ELR (cell line): Measurements from ENCODE around the gene EPHB2.

ENCODE experiments used
- DNase-seq: peaks from one replicate; pipeline ENCODE4 v3.0.0-alpha.2; 2015; ENCODE audit warnings: low read depth

EPHB2 gene

DNA sequence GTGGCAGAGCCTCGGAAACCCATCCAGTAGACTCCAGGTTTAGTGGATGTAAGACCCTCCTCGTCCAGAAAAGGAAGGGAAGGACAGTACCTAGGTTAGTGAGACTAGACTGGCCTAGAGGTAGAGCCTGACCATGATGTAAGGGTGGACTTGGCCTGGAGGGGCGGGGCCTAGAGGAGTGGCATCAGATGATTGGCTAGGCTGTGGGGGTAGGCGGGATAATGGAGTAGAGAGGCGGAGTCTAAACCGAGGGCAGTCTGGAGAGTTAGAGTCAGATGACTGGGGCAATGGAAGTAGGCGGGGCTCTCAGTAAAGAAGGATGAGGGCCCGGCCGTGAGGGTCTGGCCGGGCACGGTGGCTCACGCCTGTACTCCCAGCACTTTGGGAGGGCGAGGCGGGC, 70.1 kb downstream of the EPHB2 start:
- peak; percentile 51 for DNase-seq

DNA sequence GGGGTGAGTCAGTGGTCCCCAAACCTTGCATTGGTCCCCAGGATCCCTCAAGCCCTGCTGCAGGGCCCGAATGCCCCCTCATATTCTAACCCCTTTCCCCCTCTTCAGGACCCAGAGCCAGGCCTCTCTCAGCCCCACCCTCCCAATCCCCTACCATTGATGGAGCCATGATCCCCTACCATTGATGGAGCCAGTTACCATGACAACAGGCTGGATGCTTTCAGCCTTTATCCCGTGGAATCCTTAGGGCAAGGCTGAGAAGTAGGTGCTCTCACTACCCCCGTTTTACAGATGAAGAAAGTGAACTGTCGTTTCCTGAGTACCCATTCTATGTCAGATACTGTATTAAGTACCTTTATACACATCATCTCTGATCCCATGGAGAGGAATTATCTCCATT, 70.8 kb downstream of the EPHB2 start:
- DNase-seq = no peak

DNA sequence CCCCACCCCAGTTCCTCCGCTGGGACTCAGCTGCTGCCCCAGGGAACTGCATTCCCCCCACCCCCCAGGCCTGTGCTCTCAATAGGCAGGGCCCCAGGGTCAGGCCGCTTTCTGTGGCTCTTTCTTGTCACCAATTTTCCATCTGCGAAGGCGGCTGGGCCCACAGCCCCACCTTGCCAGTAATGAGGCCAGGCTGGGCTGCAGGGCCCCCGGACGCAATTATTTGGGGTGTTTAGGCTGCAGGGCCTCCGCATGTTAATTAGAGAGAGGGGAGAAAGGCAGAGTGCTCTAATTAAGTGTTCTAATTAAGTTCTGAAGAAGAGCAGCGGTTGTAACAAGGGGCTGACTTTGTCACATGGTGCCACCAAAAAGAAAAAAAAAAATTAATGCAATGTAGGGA, 71.8 kb downstream of the EPHB2 start:
- no peak for DNase-seq

DNA sequence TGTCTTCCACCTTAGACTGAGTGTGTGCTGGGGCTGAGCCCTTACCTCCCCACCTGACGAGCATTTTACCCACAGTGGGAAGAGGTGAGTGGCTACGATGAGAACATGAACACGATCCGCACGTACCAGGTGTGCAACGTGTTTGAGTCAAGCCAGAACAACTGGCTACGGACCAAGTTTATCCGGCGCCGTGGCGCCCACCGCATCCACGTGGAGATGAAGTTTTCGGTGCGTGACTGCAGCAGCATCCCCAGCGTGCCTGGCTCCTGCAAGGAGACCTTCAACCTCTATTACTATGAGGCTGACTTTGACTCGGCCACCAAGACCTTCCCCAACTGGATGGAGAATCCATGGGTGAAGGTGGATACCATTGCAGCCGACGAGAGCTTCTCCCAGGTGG, 73.7 kb downstream of the EPHB2 start:
- DNase-seq = no peak

DNA sequence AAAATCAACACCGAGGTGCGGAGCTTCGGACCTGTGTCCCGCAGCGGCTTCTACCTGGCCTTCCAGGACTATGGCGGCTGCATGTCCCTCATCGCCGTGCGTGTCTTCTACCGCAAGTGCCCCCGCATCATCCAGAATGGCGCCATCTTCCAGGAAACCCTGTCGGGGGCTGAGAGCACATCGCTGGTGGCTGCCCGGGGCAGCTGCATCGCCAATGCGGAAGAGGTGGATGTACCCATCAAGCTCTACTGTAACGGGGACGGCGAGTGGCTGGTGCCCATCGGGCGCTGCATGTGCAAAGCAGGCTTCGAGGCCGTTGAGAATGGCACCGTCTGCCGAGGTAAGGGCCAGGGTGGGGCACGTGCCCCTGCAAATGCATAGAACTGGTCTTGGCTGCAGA, 74.1 kb downstream of the EPHB2 start:
- DNase-seq = no peak

DNA sequence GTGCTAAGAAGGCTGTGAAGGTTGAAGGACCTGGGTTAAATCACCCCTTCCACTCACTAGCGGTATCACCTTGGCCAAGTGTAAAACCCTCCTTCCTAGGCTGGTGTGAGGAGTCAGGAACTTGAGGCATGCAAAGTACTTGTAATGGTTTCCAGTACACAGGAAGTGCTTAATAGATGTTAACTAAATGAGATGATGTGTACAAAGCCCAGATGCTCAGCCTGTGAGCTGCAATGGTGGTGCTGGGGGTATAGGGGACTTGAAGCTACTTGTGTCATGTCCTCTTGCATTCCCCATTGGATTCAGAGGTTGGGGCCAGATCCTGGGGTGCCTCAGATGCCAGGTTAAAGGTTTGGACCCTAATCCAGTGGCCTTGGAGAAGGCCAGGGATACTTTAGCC, 75.5 kb downstream of the EPHB2 start:
- DNase-seq = no peak

DNA sequence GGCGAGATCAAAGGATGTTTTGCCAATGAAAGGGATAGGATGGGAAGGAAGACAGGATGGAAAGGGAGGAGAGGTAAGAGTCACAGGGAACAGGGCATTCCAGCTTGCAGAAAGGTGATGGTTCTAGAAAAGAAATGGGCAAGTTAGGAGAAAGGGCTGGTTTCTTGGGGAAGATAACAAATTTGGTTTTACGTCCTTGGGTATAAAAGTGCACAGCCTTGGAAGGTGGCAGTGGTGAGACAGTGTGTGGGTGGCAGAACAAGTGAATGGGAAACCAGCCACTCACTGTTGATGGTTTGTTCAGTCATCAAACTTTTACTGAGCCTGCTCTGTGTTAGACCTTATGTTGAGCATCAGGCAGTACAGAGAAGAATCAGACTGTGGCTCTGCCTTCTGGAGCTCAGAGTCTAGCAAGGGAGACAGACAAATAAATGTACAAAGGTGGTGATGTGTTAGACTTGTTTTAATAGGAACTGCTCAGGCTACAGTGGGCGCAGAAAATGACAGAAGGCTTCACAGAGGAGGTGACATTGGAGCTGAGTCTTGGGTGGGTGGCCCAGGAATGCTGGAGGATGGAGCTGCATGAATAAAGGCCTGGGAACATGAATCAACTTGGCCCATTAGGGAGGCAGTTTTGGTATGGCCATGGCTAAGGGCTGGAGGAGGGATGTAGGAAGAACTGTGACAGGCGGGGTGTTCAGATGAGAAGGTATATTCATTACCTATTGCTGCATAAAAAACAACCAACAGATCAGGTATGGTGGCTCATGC, 76.3 kb downstream of the EPHB2 start:
- DNase-seq = no peak

DNA sequence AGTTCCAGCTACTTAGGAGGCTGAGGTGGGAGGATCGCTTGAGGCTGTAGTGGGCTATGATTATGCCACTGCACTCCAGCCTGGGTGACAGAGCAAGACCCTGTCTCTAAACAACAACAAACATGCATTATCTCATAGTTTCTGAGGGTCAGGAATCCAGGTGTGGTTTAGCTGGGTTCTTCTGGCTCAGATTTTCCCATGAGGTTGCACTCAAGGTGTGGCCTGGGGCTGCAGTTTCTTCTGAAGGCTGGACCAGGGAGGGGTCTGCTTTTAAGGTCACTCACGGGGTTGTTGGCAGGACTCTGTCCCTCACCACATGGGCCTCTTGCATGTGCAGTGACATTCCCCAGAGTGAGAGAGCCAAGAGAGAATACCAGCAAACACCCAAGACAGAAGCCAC, 77.0 kb downstream of the EPHB2 start:
- DNase-seq = no peak

DNA sequence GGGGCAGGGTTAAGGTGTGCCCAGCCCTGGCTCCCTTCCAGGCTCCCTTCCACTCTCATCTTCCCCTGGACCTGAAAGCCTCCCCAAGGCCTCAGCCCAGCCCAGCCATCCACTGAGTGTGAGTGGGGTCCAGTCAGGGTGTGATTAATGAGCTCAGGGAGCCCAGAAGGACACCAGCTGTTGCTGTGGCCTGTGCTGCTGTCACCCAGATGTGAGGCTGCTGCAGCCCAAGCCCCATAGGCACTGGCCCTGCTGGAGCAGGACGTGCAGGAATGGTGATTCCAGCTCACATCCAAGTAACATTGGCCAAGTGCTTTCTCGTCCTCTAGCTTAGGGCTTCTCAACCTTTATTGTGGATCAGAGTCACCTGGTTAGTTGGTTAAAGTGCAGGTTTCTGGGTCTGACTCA, 77.6 kb downstream of the EPHB2 start:
- DNase-seq = no peak

DNA sequence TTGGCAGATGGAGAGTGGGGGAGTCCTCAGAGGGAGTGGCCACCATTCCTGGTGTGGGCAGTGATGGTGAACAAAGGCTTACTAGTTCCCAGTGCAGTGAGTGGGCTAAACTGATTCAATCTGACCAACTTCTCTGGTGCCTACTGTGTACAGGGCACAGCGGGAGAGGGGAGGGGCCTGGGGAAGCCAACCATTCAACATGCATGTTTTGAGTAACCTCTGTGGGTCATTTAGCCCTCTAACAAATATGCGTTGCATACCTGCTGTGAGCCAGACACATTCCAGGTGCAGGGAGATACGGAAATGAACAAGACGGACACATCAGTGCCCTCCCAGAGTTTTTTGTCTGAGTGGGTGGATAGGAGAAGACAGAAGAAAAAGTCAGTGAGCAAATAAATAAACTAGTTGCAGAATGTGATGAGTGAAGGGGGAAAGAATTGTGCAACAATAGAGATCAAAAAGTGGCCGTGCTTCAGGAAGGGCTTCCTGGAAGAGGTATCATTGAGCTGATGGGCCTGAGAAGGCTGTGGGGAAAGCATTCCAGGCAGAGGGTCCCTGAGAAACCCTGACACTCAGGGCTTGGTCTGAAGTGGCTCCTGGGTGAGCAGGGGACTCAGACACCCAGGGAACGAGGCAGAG, 78.8 kb downstream of the EPHB2 start:
- DNase-seq = no peak

DNA sequence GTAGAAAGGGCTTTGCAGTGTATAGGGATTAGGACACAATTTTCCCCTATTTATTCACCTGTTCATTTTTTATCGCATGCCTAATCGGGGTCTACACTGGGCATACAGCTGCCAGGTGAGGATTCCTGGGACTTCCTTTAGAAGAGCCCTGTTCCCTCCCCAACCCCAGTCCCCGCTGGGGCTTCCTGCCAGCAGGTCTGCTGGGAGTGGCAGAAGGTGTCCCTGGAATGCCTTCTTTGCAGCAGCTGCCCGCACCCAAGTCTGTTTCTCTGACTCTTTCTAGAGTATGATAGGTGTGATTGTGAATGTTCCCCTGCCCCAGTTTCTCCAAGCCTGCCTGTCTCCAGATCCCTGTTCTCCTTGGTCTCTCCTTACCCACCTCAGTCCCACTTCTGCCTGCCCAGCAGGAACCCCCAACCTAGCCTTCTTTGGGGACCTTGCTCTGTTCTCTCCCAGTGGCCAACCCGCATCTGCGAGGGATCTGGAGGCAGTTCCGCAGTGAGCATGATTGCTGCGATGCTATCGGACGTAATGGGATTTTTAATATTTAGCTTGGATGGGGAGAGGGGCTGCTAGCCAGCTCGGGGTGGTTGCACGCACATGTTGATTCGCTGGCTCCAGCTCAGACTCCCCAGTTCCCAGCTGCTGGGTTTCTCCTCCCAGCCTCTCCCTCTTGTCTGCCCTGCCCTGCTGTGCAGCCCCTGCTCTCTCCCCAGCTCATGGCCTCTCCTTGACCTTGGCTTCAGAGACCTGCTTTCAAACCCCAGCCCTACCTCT, 79.8 kb downstream of the EPHB2 start:
- no peak for DNase-seq

DNA sequence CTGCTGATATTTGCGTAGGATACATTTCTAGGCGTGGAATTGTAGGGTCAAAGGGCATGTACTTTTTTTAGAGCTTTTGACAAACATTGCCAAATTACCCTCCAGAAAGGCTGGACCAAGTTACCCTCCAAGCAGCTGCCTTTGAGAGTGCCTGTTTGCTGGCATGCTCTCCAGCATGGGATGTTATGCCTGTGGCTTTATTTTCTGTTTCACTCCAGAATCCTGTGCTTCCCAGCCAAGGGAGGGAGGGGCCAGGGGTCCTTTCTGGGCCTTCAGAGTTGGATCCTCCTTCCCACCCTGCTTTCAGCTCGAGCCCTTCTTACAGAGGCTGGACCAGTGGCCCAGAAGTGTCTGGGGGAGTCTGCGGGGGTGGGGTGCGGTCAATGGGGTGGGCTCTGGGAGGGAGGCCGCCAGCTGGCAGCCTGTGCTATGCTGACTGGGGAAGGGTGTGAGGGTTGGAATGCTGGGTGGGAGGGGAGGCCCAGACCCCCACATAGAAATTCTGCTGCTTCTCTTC, 81.2 kb downstream of the EPHB2 start:
- DNase-seq = no peak

DNA sequence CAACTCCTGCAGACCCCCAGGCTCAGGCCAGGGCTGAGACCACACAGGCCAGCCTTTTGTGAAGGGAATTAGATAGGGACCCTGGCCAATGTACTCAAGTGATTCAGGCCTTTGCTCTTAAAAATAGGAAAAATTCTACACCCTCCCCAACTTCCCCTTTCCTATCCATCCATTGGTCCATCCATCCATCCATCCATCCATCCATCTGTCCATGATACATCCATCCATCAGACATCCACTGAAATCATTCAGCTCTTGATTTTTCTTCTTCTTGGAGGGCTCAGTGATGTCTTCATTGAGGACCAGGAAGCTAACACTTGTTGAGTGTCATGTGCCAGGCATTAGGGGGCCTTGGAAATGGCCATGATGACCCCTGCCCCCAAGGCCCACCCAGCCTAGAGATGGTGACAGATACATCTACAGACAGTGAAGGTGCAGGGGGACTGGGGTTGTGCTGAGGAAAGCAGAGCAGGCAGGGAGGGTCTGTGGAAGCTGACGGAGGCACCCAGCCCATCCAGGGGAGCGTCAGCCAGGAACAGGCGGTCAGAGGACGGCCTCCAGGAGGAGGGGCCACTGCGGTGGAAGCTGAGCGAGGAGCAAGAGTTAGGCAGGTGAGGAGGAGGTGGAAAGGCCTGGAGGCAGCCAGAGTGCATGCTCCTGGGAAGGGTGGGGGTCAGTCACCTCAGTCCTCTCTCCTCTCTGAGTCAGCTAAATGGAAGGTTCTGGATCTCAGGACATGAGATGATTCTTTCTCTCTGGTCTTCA, 81.9 kb downstream of the EPHB2 start:
- DNase-seq = no peak

DNA sequence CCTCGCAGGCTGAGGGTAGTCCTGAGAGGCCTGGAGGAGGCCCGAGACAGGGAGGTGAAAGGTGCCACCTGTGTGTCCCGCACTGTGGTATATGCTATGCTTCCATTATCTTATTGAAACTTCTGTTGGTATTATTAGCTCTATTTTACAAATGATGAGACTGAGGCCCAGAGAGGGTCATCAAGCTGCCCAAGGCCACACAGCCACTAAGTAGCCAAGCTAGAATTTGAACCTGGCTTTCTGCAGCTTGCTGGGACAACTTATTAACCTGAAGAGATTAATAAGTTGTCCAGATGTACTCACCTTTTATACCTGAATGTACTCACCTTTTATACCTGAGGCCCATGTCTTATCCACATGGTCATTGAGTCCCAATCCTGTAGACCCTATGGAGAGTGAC, 83.0 kb downstream of the EPHB2 start:
- no peak for DNase-seq

DNA sequence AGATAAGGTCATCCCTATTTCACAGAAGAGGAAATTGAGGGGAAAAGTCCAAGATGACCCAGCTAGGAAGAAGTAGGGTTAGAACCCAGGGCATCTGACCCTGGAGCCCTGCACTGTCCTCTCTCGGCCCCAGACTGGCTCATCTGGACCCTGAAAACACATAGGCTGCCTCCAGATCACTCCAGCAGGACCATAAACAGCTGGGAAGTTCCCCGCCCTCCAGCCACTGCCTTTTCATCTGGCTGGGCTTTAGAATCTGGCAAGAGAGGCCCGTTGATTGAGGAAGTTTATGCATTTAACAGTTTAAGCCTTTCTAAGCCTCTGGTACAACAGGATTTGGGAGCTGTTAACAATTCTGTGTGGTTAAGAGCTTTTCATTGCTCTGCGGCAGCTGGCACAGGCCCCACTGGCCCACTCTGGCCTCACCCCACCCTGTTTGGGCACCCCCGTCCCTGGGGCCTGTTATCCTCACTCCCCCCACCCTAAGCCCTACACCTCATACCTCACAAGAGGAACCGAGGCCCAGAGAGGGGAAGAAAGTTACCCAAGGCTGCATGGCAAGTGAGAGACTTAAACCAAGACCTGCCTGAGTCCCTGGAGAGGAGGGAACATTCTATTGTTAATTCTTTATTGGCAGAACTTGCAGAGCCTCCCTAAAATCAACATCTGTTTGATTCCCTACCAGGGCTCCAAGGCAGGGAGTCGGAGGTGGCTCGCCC, 84.2 kb downstream of the EPHB2 start:
- no peak for DNase-seq

DNA sequence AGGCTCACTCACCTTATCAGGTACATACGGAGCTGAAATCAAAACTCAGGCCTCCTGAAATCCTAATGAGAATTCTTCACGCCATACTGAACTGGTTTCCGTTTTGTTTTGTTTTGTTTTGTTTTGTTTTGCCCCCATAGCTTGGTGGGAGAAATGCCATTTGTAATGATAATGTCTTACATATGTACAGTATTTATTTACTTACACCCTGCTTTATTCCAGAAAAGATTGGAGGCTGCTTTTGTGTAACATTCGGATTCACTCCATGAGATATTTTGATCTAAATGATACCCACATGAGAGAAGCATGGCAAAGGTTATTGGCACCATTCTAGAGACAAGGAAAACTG, 84.7 kb downstream of the EPHB2 start:
- no peak for DNase-seq

DNA sequence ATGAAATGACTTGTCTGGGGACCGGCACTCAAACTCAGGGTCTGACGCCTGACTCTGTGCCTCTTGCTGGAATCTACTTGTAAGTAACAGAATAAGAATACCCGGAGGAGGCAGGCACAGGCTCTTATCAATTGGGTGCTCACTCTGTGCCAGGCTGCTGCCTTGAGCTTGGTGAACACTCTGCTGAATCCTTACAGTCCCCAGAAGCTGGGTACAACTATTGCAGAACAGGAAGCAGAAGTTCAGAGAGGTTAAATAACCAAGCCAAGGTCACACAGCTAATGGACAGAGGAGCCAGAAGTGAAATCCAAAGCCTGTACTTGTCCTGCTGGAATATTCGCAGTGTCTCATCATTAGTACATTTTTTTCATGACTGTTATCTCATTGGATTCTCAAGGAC, 86.0 kb downstream of the EPHB2 start:
- DNase-seq = no peak

DNA sequence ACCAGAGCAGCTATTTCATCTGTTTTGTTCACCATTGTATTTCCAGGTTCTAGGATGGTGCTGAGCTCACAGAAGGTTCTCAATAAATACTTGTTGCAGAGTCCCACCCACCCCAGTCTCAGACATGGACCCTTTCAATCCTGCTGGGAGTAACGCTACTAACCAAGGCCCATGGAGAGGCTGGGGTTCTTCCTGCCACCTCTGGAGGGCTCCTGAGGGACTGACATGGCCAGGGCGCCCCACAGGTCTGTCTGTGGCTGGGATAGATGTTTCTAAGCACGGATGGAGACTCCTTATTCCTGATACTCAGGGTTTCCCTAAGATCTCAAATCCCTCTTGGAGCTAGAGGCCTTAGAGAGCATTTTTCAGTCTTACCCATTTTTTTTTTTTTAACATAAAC, 87.4 kb downstream of the EPHB2 start:
- DNase-seq = no peak

DNA sequence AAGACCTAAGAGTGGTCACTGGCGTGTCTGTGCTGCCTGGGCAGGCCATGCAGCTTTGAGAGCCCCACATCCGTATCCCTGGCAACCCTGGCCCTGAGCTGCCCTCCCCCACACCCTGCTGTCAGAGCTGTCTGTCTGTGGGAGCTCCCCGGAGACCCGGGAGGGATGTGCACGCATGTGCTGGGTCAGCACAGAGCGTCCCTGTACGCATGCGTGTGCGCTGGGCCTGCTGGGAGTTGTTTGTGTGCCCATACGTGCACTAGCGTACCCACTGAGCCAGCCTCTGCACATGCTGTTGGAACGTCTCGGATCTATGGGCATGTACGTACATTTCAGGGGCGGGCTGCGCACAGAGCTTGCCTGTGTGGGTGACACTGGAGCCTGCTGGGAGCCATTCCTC, 89.3 kb downstream of the EPHB2 start:
- no peak for DNase-seq

DNA sequence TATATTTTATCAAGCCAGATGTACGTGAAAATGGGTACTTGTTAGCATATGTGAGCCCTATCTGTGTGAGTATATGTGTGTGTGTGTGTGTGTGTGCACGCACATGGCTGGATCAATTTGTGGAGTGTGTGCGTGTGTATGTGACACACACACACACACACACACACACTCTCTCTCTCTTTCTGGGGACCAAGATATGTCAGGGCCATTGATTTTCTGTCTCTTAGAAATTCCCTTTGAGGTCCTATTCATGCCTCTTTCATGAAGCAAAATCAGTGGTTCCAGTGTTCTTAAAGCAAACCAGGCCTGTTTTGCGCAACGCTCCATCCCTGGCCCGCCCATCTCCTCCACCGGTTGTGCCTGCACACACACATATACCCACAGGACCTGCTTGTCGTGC, 90.0 kb downstream of the EPHB2 start:
- no peak for DNase-seq

DNA sequence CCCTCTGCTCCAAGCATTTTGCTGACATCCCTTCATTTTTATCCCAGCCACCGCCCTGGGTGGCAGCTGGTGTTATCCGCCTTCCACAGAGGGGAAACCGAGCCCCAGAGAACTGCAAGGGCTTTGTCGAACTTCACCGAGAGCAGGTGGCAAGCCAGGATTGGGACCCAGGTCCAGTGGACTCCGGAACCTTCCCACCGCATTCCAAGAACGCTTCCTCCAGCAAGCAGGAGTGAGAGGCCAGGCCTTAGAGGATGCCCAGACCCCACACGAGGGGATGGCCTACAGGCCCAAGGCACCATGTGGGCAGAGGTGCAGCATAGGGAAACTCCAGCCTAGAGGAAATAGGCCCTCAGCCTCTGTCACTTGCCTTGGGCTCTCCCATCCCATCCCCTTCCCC, 90.7 kb downstream of the EPHB2 start:
- DNase-seq = no peak

DNA sequence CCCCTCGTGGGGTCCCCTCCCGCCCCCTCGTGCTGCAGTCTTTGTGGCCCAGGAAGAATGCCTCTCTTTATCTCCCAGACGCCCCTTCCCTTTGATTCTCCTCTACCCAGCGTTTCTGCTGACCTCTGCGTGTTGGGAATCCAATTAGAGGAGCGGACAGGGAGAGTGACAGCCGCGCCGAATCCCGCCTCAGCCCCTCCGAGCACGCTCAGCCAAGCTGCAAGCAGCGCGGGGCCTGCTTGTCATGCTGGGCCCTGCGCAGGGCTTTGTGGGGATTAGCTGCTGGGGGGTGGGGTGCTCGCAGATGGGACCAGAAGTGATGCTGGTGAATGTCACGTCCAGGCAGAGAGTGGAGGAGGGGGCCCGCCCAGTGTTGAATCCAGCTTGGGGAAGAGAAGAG, 91.1 kb downstream of the EPHB2 start:
- DNase-seq = no peak
